GM12865 (cell line): ENCODE measurements around the gene RADIL.

Source experiments
- DNase-seq: peaks from one replicate; pipeline ENCODE4 v3.0.0; 2010; ENCODE audit warnings: low read depth
- H3K4me3 ChIP-seq: 2 replicates; pipeline ENCODE4 v1.5.1; 2011; ENCODE audit warnings: mild to moderate bottlenecking, low read depth, low read length, control low read depth
- TF ChIP-seq, protein P1 (sequence below): IDR thresholded peaks from 2 replicates; pipeline ENCODE4 v1.5.1; 2011; ENCODE audit warnings: low read length, control low read depth, low read depth, inconsistent platforms; ENCODE audit not compliant: insufficient read depth; ENCODE audit errors: missing control alignments

RADIL gene

DNA sequence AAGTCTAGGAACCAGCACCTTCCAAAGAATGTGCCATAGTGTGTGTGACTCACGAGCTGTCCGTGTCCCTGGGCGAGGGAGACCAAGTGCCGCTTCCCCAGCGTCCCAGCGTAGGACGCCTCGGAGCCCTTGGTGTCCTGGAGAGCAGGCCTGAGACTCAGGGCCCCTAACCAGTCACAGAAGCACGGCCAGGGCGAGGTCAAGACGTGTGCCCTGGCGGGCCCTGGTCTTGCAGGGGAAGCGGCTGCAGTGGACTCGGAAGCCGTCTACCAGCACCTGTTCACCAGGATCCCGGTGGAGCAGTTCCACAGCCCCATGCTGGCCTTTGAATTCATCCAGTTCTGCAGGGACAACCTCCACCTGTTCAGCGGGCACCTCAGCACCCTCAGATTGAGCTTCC, 97.5 kb downstream of the RADIL start:
- no peak for DNase-seq
- no peak overlapping the region for H3K4me3 ChIP-seq
- TF ChIP-seq, protein P1, sequence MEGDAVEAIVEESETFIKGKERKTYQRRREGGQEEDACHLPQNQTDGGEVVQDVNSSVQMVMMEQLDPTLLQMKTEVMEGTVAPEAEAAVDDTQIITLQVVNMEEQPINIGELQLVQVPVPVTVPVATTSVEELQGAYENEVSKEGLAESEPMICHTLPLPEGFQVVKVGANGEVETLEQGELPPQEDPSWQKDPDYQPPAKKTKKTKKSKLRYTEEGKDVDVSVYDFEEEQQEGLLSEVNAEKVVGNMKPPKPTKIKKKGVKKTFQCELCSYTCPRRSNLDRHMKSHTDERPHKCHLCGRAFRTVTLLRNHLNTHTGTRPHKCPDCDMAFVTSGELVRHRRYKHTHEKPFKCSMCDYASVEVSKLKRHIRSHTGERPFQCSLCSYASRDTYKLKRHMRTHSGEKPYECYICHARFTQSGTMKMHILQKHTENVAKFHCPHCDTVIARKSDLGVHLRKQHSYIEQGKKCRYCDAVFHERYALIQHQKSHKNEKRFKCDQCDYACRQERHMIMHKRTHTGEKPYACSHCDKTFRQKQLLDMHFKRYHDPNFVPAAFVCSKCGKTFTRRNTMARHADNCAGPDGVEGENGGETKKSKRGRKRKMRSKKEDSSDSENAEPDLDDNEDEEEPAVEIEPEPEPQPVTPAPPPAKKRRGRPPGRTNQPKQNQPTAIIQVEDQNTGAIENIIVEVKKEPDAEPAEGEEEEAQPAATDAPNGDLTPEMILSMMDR = no peak

DNA sequence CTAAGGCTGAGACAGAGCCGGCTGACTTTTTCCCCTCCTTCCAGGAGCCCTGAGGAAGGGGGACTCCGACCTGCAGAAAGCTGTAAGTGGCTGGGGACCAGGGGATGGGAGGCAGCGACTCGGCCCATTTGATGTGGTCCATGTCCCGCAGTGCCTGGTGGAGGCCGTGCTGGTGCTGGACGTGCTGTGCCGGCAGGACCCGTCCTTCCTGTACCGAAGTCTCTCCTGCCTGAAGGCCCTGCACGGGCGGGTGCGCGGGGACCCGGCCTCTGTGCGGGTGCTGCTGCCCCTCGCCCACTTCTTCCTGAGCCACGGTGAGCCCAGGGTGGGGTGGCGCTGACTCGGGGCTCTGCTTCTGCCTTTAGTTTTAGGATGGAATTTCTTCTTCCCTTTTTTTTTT, 98.1 kb downstream of the RADIL start:
- no peak overlapping the region for H3K4me3 ChIP-seq
- TF ChIP-seq, protein P1 = no peak
- no peak for DNase-seq

DNA sequence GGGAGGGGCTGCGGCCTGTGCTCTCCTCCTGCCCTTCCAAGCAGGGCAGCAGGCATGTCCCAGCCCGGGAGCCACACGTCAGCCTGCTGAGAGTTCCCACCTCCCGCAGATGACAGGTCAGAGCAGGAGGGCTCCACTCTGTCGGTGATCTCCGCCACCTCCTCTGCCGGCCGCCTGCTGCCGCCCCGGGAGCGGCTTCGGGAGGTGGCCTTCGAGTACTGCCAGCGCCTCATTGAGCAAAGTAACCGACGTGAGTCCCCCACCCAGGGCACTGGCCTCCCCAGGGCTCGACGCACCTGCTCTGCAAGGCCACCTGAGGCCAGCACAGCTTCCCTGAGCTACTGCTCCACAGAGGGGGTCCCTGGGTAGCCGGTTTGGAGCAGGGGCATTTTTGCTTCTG, 98.7 kb downstream of the RADIL start:
- no peak for DNase-seq
- H3K4me3 ChIP-seq = no peak overlapping the region
- TF ChIP-seq, protein P1 = no peak

DNA sequence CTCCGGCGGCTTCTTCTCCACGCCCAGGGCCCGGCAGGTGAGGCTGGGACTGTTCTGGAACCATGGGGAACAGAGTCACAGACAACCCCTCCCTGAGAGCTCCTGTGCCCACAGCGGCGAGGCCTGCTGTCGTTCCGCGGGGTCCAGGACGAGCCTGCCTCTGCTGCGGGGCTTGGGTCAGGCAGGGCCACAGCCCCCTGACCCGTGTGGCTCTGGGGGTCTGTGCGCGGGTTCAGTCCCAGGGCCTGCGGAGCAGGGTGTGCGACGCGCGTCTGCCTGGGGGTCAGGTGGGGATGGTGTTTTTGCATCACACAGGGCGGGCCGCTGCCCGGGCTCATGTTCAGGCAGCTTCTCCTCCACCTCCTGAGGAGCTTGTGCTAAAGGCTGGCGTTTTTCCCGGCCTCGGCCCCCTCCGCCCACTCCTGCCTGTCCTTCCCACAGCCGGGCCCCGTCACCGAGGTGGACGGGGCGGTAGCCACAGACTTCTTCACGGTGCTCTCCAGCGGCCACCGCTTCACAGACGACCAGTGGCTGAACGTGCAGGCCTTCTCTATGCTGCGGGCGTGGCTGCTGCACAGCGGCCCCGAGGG, 99.7 kb downstream of the RADIL start:
- TF ChIP-seq, protein P1 = no peak
- H3K4me3 ChIP-seq = no peak overlapping the region
- DNase-seq = no peak

DNA sequence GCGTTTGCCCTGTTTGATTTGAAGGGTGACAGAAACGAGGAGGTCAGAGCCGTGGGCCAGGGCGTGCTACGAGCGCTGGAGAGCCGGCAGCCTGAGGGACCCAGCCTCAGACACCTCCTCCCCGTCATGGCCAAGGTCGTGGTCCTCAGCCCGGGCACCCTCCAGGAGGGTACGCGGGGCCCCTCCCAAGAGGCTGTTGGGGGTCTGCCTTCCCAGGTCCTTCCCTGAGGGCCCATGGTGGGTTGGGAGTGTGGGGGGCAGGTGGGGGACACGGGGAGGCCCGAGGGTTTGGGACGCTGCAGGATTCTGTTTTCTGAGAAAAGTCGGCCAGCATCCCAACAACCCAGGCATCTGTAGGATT, 100.2 kb downstream of the RADIL start:
- H3K4me3 ChIP-seq = no peak overlapping the region
- TF ChIP-seq, protein P1 = no peak
- DNase-seq = no peak

DNA sequence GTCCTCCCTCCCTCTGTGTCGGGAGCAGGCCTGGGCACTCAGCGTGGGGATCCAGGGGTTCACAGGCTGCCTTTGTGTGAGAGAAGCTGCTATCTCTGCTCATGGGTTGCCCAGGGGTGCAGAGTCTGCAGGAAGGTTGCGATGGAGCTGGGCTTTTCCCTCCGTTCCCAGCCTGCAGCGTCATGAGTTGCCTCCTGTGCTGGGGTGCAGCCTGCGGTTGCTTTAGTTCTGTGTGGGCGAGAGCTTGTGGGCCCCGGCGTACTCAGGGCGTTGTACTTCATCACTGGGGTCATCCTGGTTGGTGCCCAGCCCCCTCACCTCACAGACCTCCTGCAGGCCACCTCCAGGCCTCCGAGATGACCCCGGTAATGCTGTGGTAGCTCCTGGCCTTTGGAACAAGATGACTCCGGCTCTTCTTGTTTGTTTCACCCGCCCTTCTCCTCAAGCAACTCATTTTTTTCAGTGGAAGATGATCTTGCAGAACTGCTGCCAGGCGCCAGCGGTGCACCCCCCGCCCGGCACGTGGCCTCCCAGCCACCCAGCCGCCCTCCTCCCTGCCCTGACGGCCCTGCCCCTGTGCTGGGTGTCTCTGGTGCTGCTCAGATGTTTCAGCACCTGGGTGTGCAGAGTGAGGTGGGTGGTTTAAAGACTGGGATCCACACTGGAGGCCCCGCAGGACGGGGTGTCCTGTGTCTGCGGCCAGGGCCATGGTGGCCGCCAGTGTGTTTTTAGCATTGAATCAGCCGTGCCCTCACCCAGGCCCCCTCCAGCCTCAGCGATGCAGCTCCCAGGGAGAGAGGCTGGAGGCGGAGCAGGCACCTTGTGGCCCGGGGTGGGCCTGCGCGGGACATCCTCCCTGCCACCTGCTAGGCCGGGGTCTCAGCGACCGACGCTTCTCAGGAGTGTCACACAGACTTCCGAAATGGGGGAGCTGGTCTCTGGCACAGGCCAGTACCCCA, 100.9 kb downstream of the RADIL start:
- TF ChIP-seq, protein P1 = no peak
- no peak for DNase-seq

More for the DNA sequence above, 100.9 kb downstream of the RADIL start:
- no peak overlapping the region for H3K4me3 ChIP-seq
